Measurements from ENCODE around the gene CLIP4. TPM values are rescaled to one million over a fixed set of nuclear protein-coding genes. Genes with fewer than 3 reads are reported as not detected.

CLIP4 gene
- total RNA-seq, 1 donor from 2014 or later, result 53.5 TPM

- no peak overlapping the region for H3K4me3 ChIP-seq (ENCODE audit: low read depth, low read length)
- TF ChIP-seq CTCF (IDR thresholded peaks at IDR 0.05; ENCODE audit: insufficient read depth, low read length, poor library complexity, severe bottlenecking), result no peak
- no peak for DNase-seq (ENCODE audit: low read depth)
- H3K27me3 ChIP-seq (ENCODE audit: control insufficient read depth, insufficient read depth, low read length), result no peaks in the 10 kb centered on the region
- no peaks in the 10 kb centered on the region for H3K36me3 ChIP-seq (ENCODE audit: control insufficient read depth, insufficient read depth, low read length)
Measured at GRCh38 chr2:29119211-29119610, 4.0 kb downstream of the CLIP4 start.

GRCh38 chr2:29120846-29121245, 5.6 kb downstream of the CLIP4 start:
- Histone ChIP-seq H3K36me3 (ENCODE audit: control insufficient read depth, insufficient read depth, low read length) (peaks cover 2% of the 10 kb centered on the region), H3K4me3 (ENCODE audit: low read depth, low read length) (no peak overlapping the region), H3K27me3 (ENCODE audit: control insufficient read depth, insufficient read depth, low read length) (no peaks in the 10 kb centered on the region)
- TF ChIP-seq CTCF (IDR thresholded peaks at IDR 0.05; ENCODE audit: insufficient read depth, low read length, poor library complexity, severe bottlenecking), result no peak
- DNase-seq (ENCODE audit: low read depth), result no peak

GRCh38 chr2:29123617-29124349, 8.6 kb downstream of the CLIP4 start:
- TF ChIP-seq CTCF (IDR thresholded peaks at IDR 0.05; ENCODE audit: insufficient read depth, low read length, poor library complexity, severe bottlenecking), result no peak
- DNase-seq (ENCODE audit: low read depth), result no peak
- Histone ChIP-seq H3K27me3 (ENCODE audit: control insufficient read depth, insufficient read depth, low read length) (no peaks in the 10 kb centered on the region), H3K36me3 (ENCODE audit: control insufficient read depth, insufficient read depth, low read length) (peaks cover 2% of the 10 kb centered on the region), H3K4me3 (ENCODE audit: low read depth, low read length) (no peak overlapping the region)

- TF ChIP-seq CTCF (IDR thresholded peaks at IDR 0.05; ENCODE audit: insufficient read depth, low read length, poor library complexity, severe bottlenecking), result no peak
- Histone ChIP-seq H3K4me3 (ENCODE audit: low read depth, low read length) (no peak overlapping the region), H3K36me3 (ENCODE audit: control insufficient read depth, insufficient read depth, low read length) (peaks cover 2% of the 10 kb centered on the region), H3K27me3 (ENCODE audit: control insufficient read depth, insufficient read depth, low read length) (no peaks in the 10 kb centered on the region)
- no peak for DNase-seq (ENCODE audit: low read depth)
Measured at GRCh38 chr2:29124504-29124903, 9.3 kb downstream of the CLIP4 start.

- Histone ChIP-seq H3K36me3 (ENCODE audit: control insufficient read depth, insufficient read depth, low read length) (peaks cover 2% of the 10 kb centered on the region), H3K4me3 (ENCODE audit: low read depth, low read length) (no peak overlapping the region), H3K27me3 (ENCODE audit: control insufficient read depth, insufficient read depth, low read length) (no peaks in the 10 kb centered on the region)
- TF ChIP-seq CTCF (IDR thresholded peaks at IDR 0.05; ENCODE audit: insufficient read depth, low read length, poor library complexity, severe bottlenecking), result no peak
- DNase-seq (ENCODE audit: low read depth), result no peak
Measured at GRCh38 chr2:29129586-29130281, 14.5 kb downstream of the CLIP4 start.

Measured in kidney epithelial cell (primary cell).